Keratinocyte (primary cell): ENCODE results near the gene TUBB4B. TPM values are rescaled to one million over a fixed set of nuclear protein-coding genes. Genes with fewer than 3 reads are reported as not detected.

Experiments
- DNase-seq: peaks from one replicate; pipeline ENCODE4 v3.0.0-alpha.2; 2011; ENCODE audit warnings: low read depth, missing footprints, low spot score
- FAIRE-seq: peaks from 2 replicates; lab custom pipeline; 2011; peaks lifted over from hg19 to GRCh38; lab: Jason Lieb, UNC
- H2AFZ ChIP-seq: 2 replicates; pipeline ENCODE4 v1.6.0; 2012; ENCODE audit warnings: low read length, control low read depth, inconsistent platforms; ENCODE audit not compliant: control insufficient read depth
- H3K27ac ChIP-seq: 2 replicates; pipeline ENCODE4 v1.5.1; 2011; ENCODE audit warnings: low read length; ENCODE audit not compliant: control insufficient read depth, insufficient read depth
- H3K27me3 ChIP-seq: 3 replicates; pipeline ENCODE4 v1.6.0; 2011; ENCODE audit warnings: low read length; ENCODE audit not compliant: control insufficient read depth, insufficient read depth; ENCODE audit errors: extremely low read depth
- H3K36me3 ChIP-seq, 2 experiments: 2 replicates in 1 of 2; 3 replicates in 1 of 2; pipeline ENCODE4 v1.5.1; 2011; ENCODE audit warnings: low read length in 2 of 2, mild to moderate bottlenecking in 1 of 2; ENCODE audit not compliant: control insufficient read depth in 2 of 2, insufficient read depth in 2 of 2; ENCODE audit errors: extremely low read depth in 1 of 2
- H3K4me1 ChIP-seq: 3 replicates; pipeline ENCODE4 v1.5.1; 2011; ENCODE audit warnings: low read length; ENCODE audit not compliant: control insufficient read depth, insufficient read depth; ENCODE audit errors: extremely low read depth
- H3K4me2 ChIP-seq: 3 replicates; pipeline ENCODE4 v1.6.0; 2011; ENCODE audit warnings: low read depth, low read length; ENCODE audit not compliant: control insufficient read depth, insufficient read depth; ENCODE audit errors: extremely low read depth
- H3K4me3 ChIP-seq, 3 experiments: fragments of 200-600 bp in 1 of 3; sonication (generic) in 1 of 3; 2 replicates in 2 of 3; 3 replicates in 1 of 3; pipeline ENCODE4 v1.5.1; 2011 to 2016; ENCODE audit warnings: low read length in 3 of 3, mild to moderate bottlenecking in 3 of 3, control low read depth in 2 of 3, inconsistent platforms in 1 of 3, low read depth in 1 of 3, mixed read lengths in 1 of 3, mixed run types in 1 of 3, moderate library complexity in 1 of 3; ENCODE audit not compliant: control insufficient read depth in 2 of 3, insufficient read depth in 2 of 3; ENCODE audit errors: extremely low read depth in 1 of 3
- H3K79me2 ChIP-seq: 2 replicates; pipeline ENCODE4 v1.6.0; 2012; ENCODE audit warnings: low read length; ENCODE audit not compliant: control insufficient read depth, insufficient read depth
- H3K9ac ChIP-seq: 3 replicates; pipeline ENCODE4 v1.6.0; 2011; ENCODE audit warnings: low read length; ENCODE audit not compliant: control insufficient read depth, insufficient read depth; ENCODE audit errors: extremely low read depth
- H3K9me1 ChIP-seq: 3 replicates; pipeline ENCODE4 v1.6.0; 2011; ENCODE audit warnings: low read length; ENCODE audit not compliant: control insufficient read depth, insufficient read depth; ENCODE audit errors: extremely low read depth
- H3K9me3 ChIP-seq: 2 replicates; pipeline ENCODE4 v1.5.1; 2012; ENCODE audit warnings: low read depth, low read length; ENCODE audit not compliant: control insufficient read depth
- H4K20me1 ChIP-seq: 3 replicates; pipeline ENCODE4 v1.6.0; 2011; ENCODE audit warnings: low read length; ENCODE audit not compliant: control insufficient read depth, insufficient read depth; ENCODE audit errors: extremely low read depth
- CTCF ChIP-seq, 3 experiments: IDR thresholded peaks in 1 of 3; conservative IDR thresholded peaks in 1 of 3; optimal IDR thresholded peaks in 1 of 3; 2 replicates in 2 of 3; 3 replicates in 1 of 3; pipeline versions ENCODE3 to v1.5.1; 2011; ENCODE audit warnings: low read length in 3 of 3, mild to moderate bottlenecking in 3 of 3, moderate library complexity in 2 of 3, control low read depth in 1 of 3, inconsistent platforms in 1 of 3; ENCODE audit not compliant: insufficient read depth in 2 of 3; ENCODE audit errors: extremely low read depth in 1 of 3
- EZH2 ChIP-seq: IDR thresholded peaks from one replicate; pipeline ENCODE4 v1.6.1; 2012; ENCODE audit warnings: inconsistent platforms, mild to moderate bottlenecking, low read length, moderate library complexity
- dilution Hi-C: fragments of 300-500 bp; cut with MboI; formaldehyde crosslinking; loops from one replicate; pipeline ENCODE4 v1.7.0; 2020; ENCODE audit warnings: low sequenced_read_pairs; ENCODE audit not compliant: extremely low pct_ligation_motif_present
- polyA plus RNA-seq, 5 experiments: library from polyadenylated mRNA; depleted of rRNA in 3 of 5; stranded (reverse) in 3 of 5; stranded (forward) in 1 of 5; unstranded in 1 of 5; fragments of >200 nt; gene quantifications; 1 replicate in 1 of 5; 2 replicates in 3 of 5; 3 replicates in 1 of 5; pipeline versions ENCODE4 v1.2.1 to v1.2.3, GENCODE V29; 2011 to 2012; ENCODE audit warnings: missing spikeins in 2 of 5, low read depth in 1 of 5, low replicate concordance in 1 of 5

Gene TUBB4B
- polyA plus RNA-seq, 1 donor (not counting 4 experiments of a cell fraction or from before 2014, with no cell fraction given): 440 TPM

GRCh38 chr9:137219757-137220316 lies 21.2 kb upstream of the TUBB4B start:
- TF ChIP-seq EZH2: no peak
- TF ChIP-seq CTCF (optimal IDR thresholded peaks at IDR 0.05 in 1 of 3, IDR thresholded peaks at IDR 0.05 in 1 of 3, conservative IDR thresholded peaks at IDR 0.05 in 1 of 3; ENCODE audit: extremely low read depth in 1 of 3, insufficient read depth in 2 of 3, low read length in 3 of 3): no peak
- FAIRE-seq: no peak
- Histone ChIP-seq H3K4me2 (no peak overlapping the region), H3K27ac (no peak overlapping the region), H3K36me3 (peaks cover 3 to 12% of the 10 kb centered on the region in 2 experiments), H3K4me3 (no peak overlapping the region), H3K9me3 (no peaks in the 10 kb centered on the region), H3K9me1 (no peaks in the 10 kb centered on the region), H3K9ac (no peak overlapping the region), H2AFZ (no peak overlapping the region), H4K20me1 (no peaks in the 10 kb centered on the region), H3K79me2 (no peaks in the 10 kb centered on the region), H3K4me1 (peaks cover 33% of the 10 kb centered on the region), H3K27me3 (no peaks in the 10 kb centered on the region)
- DNase-seq: no peak
- dilution Hi-C loops: no loop called here

- Histone ChIP-seq H3K4me3 (no peak overlapping the region), H2AFZ (no peak overlapping the region), H4K20me1 (no peaks in the 10 kb centered on the region), H3K27me3 (no peaks in the 10 kb centered on the region), H3K4me2 (no peak overlapping the region), H3K9ac (no peak overlapping the region), H3K36me3 (peaks cover 3 to 8% of the 10 kb centered on the region in 2 experiments), H3K4me1 (peaks cover 39% of the 10 kb centered on the region), H3K9me3 (no peaks in the 10 kb centered on the region), H3K79me2 (no peaks in the 10 kb centered on the region), H3K9me1 (no peaks in the 10 kb centered on the region), H3K27ac (no peak overlapping the region)
- FAIRE-seq: no peak
- DNase-seq: no peak
- dilution Hi-C loops: no loop called here
- TF ChIP-seq CTCF (optimal IDR thresholded peaks at IDR 0.05 in 1 of 3, IDR thresholded peaks at IDR 0.05 in 1 of 3, conservative IDR thresholded peaks at IDR 0.05 in 1 of 3; ENCODE audit: extremely low read depth in 1 of 3, insufficient read depth in 2 of 3, low read length in 3 of 3) (no peak), EZH2 (no peak)
Measured at GRCh38 chr9:137220317-137221094, 20.6 kb upstream of the TUBB4B start.
